Type B pancreatic cell (in vitro differentiated cells): Measurements from ENCODE around the gene HDAC9. TPM values are rescaled to one million over a fixed set of nuclear protein-coding genes. Genes with fewer than 3 reads are reported as not detected.
"Not testable (repeated sequence)": the region's sequence is repeated elsewhere in the genome, so short reads cannot be mapped to it uniquely, and the experiment has no call there.

Experiments used
- DNase-seq: peaks from one replicate; pipeline ENCODE4 v3.0.0; 2021; ENCODE audit warnings: mixed read lengths; ENCODE audit not compliant: unreplicated experiment; ENCODE audit errors: extremely low spot score
- H3K27ac Mint-ChIP-seq: 2 replicates; pipeline ENCODE4 v1.8.0; 2021; ENCODE audit warnings: mild to moderate bottlenecking, mixed read lengths
- H3K27me3 Mint-ChIP-seq: 2 replicates; pipeline ENCODE4 v1.8.0; 2021; ENCODE audit warnings: mixed read lengths
- H3K36me3 Mint-ChIP-seq: 2 replicates; pipeline ENCODE4 v1.8.0; 2021; ENCODE audit warnings: mixed read lengths
- H3K4me1 Mint-ChIP-seq: one replicate; pipeline ENCODE4 v1.8.0; 2021; ENCODE audit warnings: mixed read lengths; ENCODE audit not compliant: unreplicated experiment
- H3K4me3 Mint-ChIP-seq: 2 replicates; pipeline ENCODE4 v1.8.0; 2021; ENCODE audit warnings: mild to moderate bottlenecking, mixed read lengths
- H3K9me3 Mint-ChIP-seq: 2 replicates; pipeline ENCODE4 v1.8.0; 2021; ENCODE audit warnings: mixed read lengths
- total RNA-seq: library from RNA; stranded (reverse); gene quantifications from 2 replicates; pipeline ENCODE4 v1.2.1, GENCODE V29; 2021; ENCODE audit warnings: low replicate concordance
- TF ChIP-seq, protein P1 (sequence below): fragments of 200-600 bp; sonication (generic); conservative IDR thresholded peaks from 2 replicates; pipeline ENCODE4 v1.5.0; 2021; ENCODE audit warnings: antibody characterized with exemption, mild to moderate bottlenecking

Gene HDAC9
- total RNA-seq, 1 donor from 2014 or later: 6.8 TPM

DNA sequence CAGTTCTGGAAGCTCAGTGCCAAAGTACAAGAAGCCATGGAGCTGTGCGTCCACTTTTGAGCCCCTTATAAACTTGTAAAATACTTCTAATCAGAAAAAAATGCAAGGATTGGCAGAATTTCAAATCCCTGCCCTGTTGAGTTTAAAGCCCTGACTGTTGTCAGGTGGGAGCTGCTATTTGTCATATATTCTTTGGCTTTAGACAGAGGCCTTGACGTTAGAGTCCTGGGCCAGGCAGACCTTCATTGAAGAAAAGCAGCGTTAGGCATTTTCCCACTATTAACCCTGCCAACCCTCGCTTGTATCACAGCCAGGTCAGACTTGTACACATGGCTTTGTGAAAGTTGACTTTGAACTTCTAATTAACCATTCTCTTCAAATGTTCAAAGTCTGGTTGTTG, 466.5 kb downstream of the HDAC9 start:
- TF ChIP-seq, protein P1, sequence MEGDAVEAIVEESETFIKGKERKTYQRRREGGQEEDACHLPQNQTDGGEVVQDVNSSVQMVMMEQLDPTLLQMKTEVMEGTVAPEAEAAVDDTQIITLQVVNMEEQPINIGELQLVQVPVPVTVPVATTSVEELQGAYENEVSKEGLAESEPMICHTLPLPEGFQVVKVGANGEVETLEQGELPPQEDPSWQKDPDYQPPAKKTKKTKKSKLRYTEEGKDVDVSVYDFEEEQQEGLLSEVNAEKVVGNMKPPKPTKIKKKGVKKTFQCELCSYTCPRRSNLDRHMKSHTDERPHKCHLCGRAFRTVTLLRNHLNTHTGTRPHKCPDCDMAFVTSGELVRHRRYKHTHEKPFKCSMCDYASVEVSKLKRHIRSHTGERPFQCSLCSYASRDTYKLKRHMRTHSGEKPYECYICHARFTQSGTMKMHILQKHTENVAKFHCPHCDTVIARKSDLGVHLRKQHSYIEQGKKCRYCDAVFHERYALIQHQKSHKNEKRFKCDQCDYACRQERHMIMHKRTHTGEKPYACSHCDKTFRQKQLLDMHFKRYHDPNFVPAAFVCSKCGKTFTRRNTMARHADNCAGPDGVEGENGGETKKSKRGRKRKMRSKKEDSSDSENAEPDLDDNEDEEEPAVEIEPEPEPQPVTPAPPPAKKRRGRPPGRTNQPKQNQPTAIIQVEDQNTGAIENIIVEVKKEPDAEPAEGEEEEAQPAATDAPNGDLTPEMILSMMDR: no peak

DNA sequence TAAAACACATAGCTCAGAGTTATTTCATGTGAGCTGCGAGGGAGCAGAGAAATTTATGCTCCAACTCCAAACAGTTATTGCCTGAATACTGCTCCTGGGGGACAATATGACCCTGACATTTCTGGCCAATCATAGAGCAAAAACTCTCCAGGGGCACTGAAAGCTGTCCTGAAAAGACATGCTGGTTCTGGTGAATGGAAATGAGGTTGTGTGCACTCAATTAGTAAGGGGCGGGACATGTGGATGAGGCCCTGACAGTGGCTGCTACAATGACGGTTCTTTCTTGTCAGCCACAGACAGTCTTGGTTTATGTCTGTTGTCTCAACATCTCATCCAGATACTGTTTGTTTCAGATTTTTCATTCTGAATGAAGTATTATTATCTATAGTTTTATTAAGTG, 470.1 kb downstream of the HDAC9 start:
- Mint-ChIP-seq H3K4me3 (no peak overlapping the region), H3K27me3 (no peaks in the 10 kb centered on the region), H3K9me3 (no peaks in the 10 kb centered on the region), H3K4me1 (no peaks in the 10 kb centered on the region), H3K36me3 (no peaks in the 10 kb centered on the region), H3K27ac (no peak overlapping the region)
- DNase-seq: no peak
- TF ChIP-seq, protein P1: no peak

More for the DNA sequence above, 466.5 kb downstream of the HDAC9 start:
- no peaks in the 10 kb centered on the region for H3K36me3 Mint-ChIP-seq
- no peaks in the 10 kb centered on the region for H3K9me3 Mint-ChIP-seq
- DNase-seq: no peak
- no peak overlapping the region for H3K4me3 Mint-ChIP-seq
- H3K27me3 Mint-ChIP-seq: no peaks in the 10 kb centered on the region
- no peak overlapping the region for H3K27ac Mint-ChIP-seq
- H3K4me1 Mint-ChIP-seq: no peaks in the 10 kb centered on the region

DNA sequence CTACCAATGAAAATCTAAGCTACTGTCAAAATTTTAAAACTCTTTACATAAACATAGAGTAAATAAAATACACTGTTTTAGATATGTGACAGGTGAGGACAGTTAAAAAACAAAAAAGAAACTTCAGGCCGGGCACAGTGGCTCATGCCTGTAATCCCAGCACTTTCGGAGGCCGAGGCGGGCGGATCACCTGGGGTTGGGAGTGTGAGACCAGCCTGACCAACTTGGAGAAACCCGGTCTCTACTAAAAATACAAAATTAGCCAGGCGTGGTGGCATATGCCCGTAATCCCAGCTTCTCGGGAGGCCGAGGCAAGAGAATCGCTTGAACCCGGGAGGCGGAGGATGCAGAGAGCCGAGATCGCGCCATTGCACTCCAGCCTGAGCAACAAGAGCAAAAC, 472.2 kb downstream of the HDAC9 start:
- not testable (repeated sequence) for H3K4me1 Mint-ChIP-seq, H3K36me3 Mint-ChIP-seq, DNase-seq, H3K4me3 Mint-ChIP-seq, H3K9me3 Mint-ChIP-seq, H3K27ac Mint-ChIP-seq, H3K27me3 Mint-ChIP-seq

DNA sequence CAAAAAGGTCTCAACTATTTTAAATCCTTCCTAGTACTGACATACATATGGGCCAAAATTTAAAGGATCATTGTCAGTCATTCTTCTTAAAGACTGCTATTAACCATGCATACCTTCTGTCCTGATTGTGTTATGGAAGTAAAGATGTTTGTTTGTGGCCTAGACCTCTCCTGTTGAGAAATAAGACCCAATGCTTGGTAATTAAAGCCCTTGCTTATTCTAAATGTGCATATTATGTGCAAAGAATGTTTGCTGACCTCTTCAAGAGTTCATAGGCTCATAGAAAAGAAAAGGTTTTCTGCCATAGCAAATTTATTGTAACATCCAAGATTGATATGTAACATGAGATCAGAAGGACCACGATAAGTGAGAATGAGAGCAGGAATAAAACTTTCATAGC, 476.3 kb downstream of the HDAC9 start:
- Mint-ChIP-seq H3K4me3 (no peak overlapping the region), H3K27me3 (no peaks in the 10 kb centered on the region), H3K4me1 (no peaks in the 10 kb centered on the region), H3K27ac (no peak overlapping the region), H3K36me3 (no peaks in the 10 kb centered on the region), H3K9me3 (peaks cover 4% of the 10 kb centered on the region)
- no peak for DNase-seq
- TF ChIP-seq, protein P1: no peak

DNA sequence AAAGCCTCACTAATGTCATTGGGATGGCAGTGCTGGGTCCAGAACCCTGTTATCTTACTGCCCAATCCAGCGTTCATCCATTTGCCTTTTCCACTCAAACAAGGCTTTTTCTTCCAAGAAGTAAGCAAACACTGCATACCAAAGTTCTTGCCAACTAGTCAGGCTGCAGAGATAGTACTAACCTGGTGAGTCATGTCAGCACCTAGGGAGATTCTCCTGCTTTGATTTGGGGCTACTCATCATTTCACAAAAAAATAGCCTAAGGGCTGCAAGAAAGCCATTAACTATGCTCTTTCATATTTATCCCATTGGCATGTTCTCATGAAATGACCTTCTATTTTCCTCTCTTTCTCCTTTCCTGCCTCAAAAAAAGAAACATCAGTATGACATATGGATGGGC, 479.3 kb downstream of the HDAC9 start:
- H3K27ac Mint-ChIP-seq: no peak overlapping the region
- no peaks in the 10 kb centered on the region for H3K36me3 Mint-ChIP-seq
- peaks cover 4% of the 10 kb centered on the region for H3K9me3 Mint-ChIP-seq
- no peak for DNase-seq
- TF ChIP-seq, protein P1: no peak
- H3K27me3 Mint-ChIP-seq: no peaks in the 10 kb centered on the region
- peaks cover 5% of the 10 kb centered on the region for H3K4me1 Mint-ChIP-seq
- no peak overlapping the region for H3K4me3 Mint-ChIP-seq

DNA sequence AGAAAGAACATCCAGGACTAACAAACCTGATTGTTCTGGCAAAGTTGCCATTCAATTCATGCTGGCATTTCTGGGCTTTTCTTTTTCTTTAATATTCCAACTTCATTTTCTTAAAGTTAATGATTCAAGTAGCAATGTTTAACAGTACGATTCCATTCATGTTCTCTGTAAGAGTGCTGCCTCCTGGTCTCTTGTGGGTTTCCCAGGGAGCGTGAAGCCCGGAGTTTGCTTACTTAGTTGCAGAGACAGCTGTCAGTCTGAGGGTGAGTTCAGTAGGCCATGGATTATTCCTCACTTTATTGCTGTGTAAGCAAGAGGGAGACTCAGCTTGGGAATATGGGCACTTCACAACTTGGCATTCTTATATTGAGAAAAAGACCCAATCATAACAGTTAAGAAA, 479.7 kb downstream of the HDAC9 start:
- Mint-ChIP-seq H3K4me3 (no peak overlapping the region), H3K36me3 (no peaks in the 10 kb centered on the region), H3K9me3 (peaks cover 4% of the 10 kb centered on the region), H3K27ac (no peak overlapping the region), H3K27me3 (no peaks in the 10 kb centered on the region), H3K4me1 (peaks cover 5% of the 10 kb centered on the region)
- DNase-seq: no peak
- TF ChIP-seq, protein P1: no peak
